Measurements from ENCODE around the gene DIP2C. TPM values are rescaled to one million over a fixed set of nuclear protein-coding genes. Genes with fewer than 3 reads are reported as not detected.

DIP2C gene
- total RNA-seq, 1 donor from 2014 or later, result 1.6 TPM

GRCh38 chr10:380313-380940, 309.0 kb downstream of the DIP2C start:
- Mint-ChIP-seq H3K27ac (no peak overlapping the region), H3K36me3 (ENCODE audit: low read depth) (peaks cover 3% of the 10 kb centered on the region), H3K9me3 (peaks cover 8% of the 10 kb centered on the region), H3K4me3 (no peak overlapping the region), H3K4me1 (ENCODE audit: low read depth) (peaks cover 10% of the 10 kb centered on the region), H3K27me3 (ENCODE audit: insufficient read depth) (peaks cover 5% of the 10 kb centered on the region)
- intact Hi-C loops (cut with micrococcal nuclease), result no loop called here
- DNase-seq (ENCODE audit: low spot score), result no peak

GRCh38 chr10:378930-379704, 310.4 kb downstream of the DIP2C start:
- H3K27ac Mint-ChIP-seq, result no peak overlapping the region
- no peak for DNase-seq (ENCODE audit: low spot score)
- peaks cover 8% of the 10 kb centered on the region for H3K9me3 Mint-ChIP-seq
- H3K36me3 Mint-ChIP-seq (ENCODE audit: low read depth), result peaks cover 3% of the 10 kb centered on the region
- peaks cover 8% of the 10 kb centered on the region for H3K27me3 Mint-ChIP-seq (ENCODE audit: insufficient read depth)
- H3K4me1 Mint-ChIP-seq (ENCODE audit: low read depth), result peaks cover 10% of the 10 kb centered on the region
- intact Hi-C loops (cut with micrococcal nuclease), result no loop called here
- no peak overlapping the region for H3K4me3 Mint-ChIP-seq

- intact Hi-C loops (cut with micrococcal nuclease), result no loop called here
- H3K27me3 Mint-ChIP-seq (ENCODE audit: insufficient read depth), result peaks cover 8% of the 10 kb centered on the region
- no peak overlapping the region for H3K4me3 Mint-ChIP-seq
- H3K4me1 Mint-ChIP-seq (ENCODE audit: low read depth), result peaks cover 10% of the 10 kb centered on the region
- no peak overlapping the region for H3K27ac Mint-ChIP-seq
- peaks cover 8% of the 10 kb centered on the region for H3K9me3 Mint-ChIP-seq
- peaks cover 3% of the 10 kb centered on the region for H3K36me3 Mint-ChIP-seq (ENCODE audit: low read depth)
- no peak for DNase-seq (ENCODE audit: low spot score)
Measured at GRCh38 chr10:378230-378929, 311.1 kb downstream of the DIP2C start.

- Mint-ChIP-seq H3K4me3 (no peak overlapping the region), H3K9me3 (peaks cover 8% of the 10 kb centered on the region), H3K4me1 (ENCODE audit: low read depth) (peaks cover 9% of the 10 kb centered on the region), H3K27ac (no peak overlapping the region), H3K27me3 (ENCODE audit: insufficient read depth) (peaks cover 8% of the 10 kb centered on the region), H3K36me3 (ENCODE audit: low read depth) (peaks cover 3% of the 10 kb centered on the region)
- intact Hi-C loops (cut with micrococcal nuclease), result no loop called here
- no peak for DNase-seq (ENCODE audit: low spot score)
Measured at GRCh38 chr10:377228-377627, 312.2 kb downstream of the DIP2C start.

- DNase-seq (ENCODE audit: low spot score), result no peak
- H3K4me1 Mint-ChIP-seq (ENCODE audit: low read depth), result no peaks in the 10 kb centered on the region
- H3K36me3 Mint-ChIP-seq (ENCODE audit: low read depth), result peaks cover 3% of the 10 kb centered on the region
- H3K27me3 Mint-ChIP-seq (ENCODE audit: insufficient read depth), result peaks cover 8% of the 10 kb centered on the region
- H3K4me3 Mint-ChIP-seq, result no peak overlapping the region
- peaks cover 8% of the 10 kb centered on the region for H3K9me3 Mint-ChIP-seq
- no peak overlapping the region for H3K27ac Mint-ChIP-seq
- intact Hi-C loops (cut with micrococcal nuclease), result no loop called here
Measured at GRCh38 chr10:375815-376505, 313.5 kb downstream of the DIP2C start.

- H3K36me3 Mint-ChIP-seq (ENCODE audit: low read depth), result peaks cover 3% of the 10 kb centered on the region
- no peak overlapping the region for H3K4me3 Mint-ChIP-seq
- H3K27me3 Mint-ChIP-seq (ENCODE audit: insufficient read depth), result peaks cover 8% of the 10 kb centered on the region
- no peak overlapping the region for H3K27ac Mint-ChIP-seq
- intact Hi-C loops (cut with micrococcal nuclease), result no loop called here
- no peaks in the 10 kb centered on the region for H3K4me1 Mint-ChIP-seq (ENCODE audit: low read depth)
- H3K9me3 Mint-ChIP-seq, result peaks cover 8% of the 10 kb centered on the region
- DNase-seq (ENCODE audit: low spot score), result no peak
Measured at GRCh38 chr10:374354-374753, 315.1 kb downstream of the DIP2C start.

- Mint-ChIP-seq H3K36me3 (ENCODE audit: low read depth) (peaks cover 3% of the 10 kb centered on the region), H3K27ac (peak overlapping the region; percentile 4), H3K27me3 (ENCODE audit: insufficient read depth) (peaks cover 8% of the 10 kb centered on the region), H3K4me3 (no peak overlapping the region), H3K9me3 (peaks cover 8% of the 10 kb centered on the region), H3K4me1 (ENCODE audit: low read depth) (no peaks in the 10 kb centered on the region)
- DNase-seq (ENCODE audit: low spot score), result no peak
- intact Hi-C loops (cut with micrococcal nuclease), result no loop called here
Measured at GRCh38 chr10:373526-374309, 315.8 kb downstream of the DIP2C start.

GRCh38 chr10:373015-373414, 316.5 kb downstream of the DIP2C start:
- Mint-ChIP-seq H3K9me3 (peaks cover 3% of the 10 kb centered on the region), H3K36me3 (ENCODE audit: low read depth) (peaks cover 1% of the 10 kb centered on the region), H3K27me3 (ENCODE audit: insufficient read depth) (peaks cover 8% of the 10 kb centered on the region), H3K4me3 (no peak overlapping the region), H3K27ac (no peak overlapping the region), H3K4me1 (ENCODE audit: low read depth) (no peaks in the 10 kb centered on the region)
- intact Hi-C loops (cut with micrococcal nuclease), result no loop called here
- DNase-seq (ENCODE audit: low spot score), result no peak

- no peak overlapping the region for H3K27ac Mint-ChIP-seq
- no peaks in the 10 kb centered on the region for H3K9me3 Mint-ChIP-seq
- intact Hi-C loops (cut with micrococcal nuclease), result no loop called here
- H3K4me3 Mint-ChIP-seq, result no peak overlapping the region
- DNase-seq (ENCODE audit: low spot score), result no peak
- peaks cover 8% of the 10 kb centered on the region for H3K27me3 Mint-ChIP-seq (ENCODE audit: insufficient read depth)
- H3K36me3 Mint-ChIP-seq (ENCODE audit: low read depth), result no peaks in the 10 kb centered on the region
- H3K4me1 Mint-ChIP-seq (ENCODE audit: low read depth), result no peaks in the 10 kb centered on the region
Measured at GRCh38 chr10:372566-372965, 316.9 kb downstream of the DIP2C start.

- DNase-seq (ENCODE audit: low spot score), result no peak
- H3K9me3 Mint-ChIP-seq, result no peaks in the 10 kb centered on the region
- H3K27ac Mint-ChIP-seq, result no peak overlapping the region
- no peaks in the 10 kb centered on the region for H3K4me1 Mint-ChIP-seq (ENCODE audit: low read depth)
- intact Hi-C loops (cut with micrococcal nuclease), result no loop called here
- H3K27me3 Mint-ChIP-seq (ENCODE audit: insufficient read depth), result peaks cover 4% of the 10 kb centered on the region
- no peaks in the 10 kb centered on the region for H3K36me3 Mint-ChIP-seq (ENCODE audit: low read depth)
- no peak overlapping the region for H3K4me3 Mint-ChIP-seq
Measured at GRCh38 chr10:371515-371914, 318.0 kb downstream of the DIP2C start.

GRCh38 chr10:370449-370825, 319.0 kb downstream of the DIP2C start:
- Mint-ChIP-seq H3K36me3 (ENCODE audit: low read depth) (no peaks in the 10 kb centered on the region), H3K9me3 (no peaks in the 10 kb centered on the region), H3K4me3 (no peak overlapping the region), H3K27ac (no peak overlapping the region), H3K4me1 (ENCODE audit: low read depth) (no peaks in the 10 kb centered on the region), H3K27me3 (ENCODE audit: insufficient read depth) (peaks cover 4% of the 10 kb centered on the region)
- no peak for DNase-seq (ENCODE audit: low spot score)
- intact Hi-C loops (cut with micrococcal nuclease), result no loop called here

GRCh38 chr10:369684-370448, 319.6 kb downstream of the DIP2C start:
- Mint-ChIP-seq H3K4me3 (no peak overlapping the region), H3K27ac (no peak overlapping the region), H3K9me3 (no peaks in the 10 kb centered on the region), H3K4me1 (ENCODE audit: low read depth) (no peaks in the 10 kb centered on the region), H3K27me3 (ENCODE audit: insufficient read depth) (peaks cover 4% of the 10 kb centered on the region), H3K36me3 (ENCODE audit: low read depth) (no peaks in the 10 kb centered on the region)
- intact Hi-C loops (cut with micrococcal nuclease), result no loop called here
- no peak for DNase-seq (ENCODE audit: low spot score)
